ENCODE results near the gene NCAPG2.

GRCh38 chr7:158658475-158658874 lies 46.1 kb downstream of the NCAPG2 start:
- TF ChIP-seq CTCF (IDR thresholded peaks at IDR 0.05) (no peak), POLR2A (IDR thresholded peaks at IDR 0.05) (no peak)

Data from body of pancreas (tissue), 4 donors.